HEK293T (cell line): ENCODE measurements around the gene COMP.

Source experiments
- CTCF ChIA-PET: fragments of 350-600 bp; formaldehyde crosslinking; extraction: SDS; loops from one replicate; lab custom pipeline; 2021; ENCODE audit warnings: antibody characterized with exemption, inconsistent platforms; lab: Yijun Ruan, JAX
- POLR2A ChIA-PET: fragments of 350-600 bp; formaldehyde crosslinking; extraction: SDS; loops from one replicate; lab custom pipeline; 2020; ENCODE audit warnings: antibody characterized with exemption, inconsistent platforms; lab: Yijun Ruan, JAX
- DNase-seq: peaks from one replicate; pipeline ENCODE4 v3.0.0; 2012; ENCODE audit warnings: mixed read lengths; ENCODE audit errors: extremely low spot score
- ARNT ChIP-seq: fragments of 450-650 bp; IDR thresholded peaks from 2 replicates; pipeline ENCODE4 v1.6.1; 2017; ENCODE audit warnings: mild to moderate bottlenecking
- BHLHE40 ChIP-seq: fragments of 450-650 bp; IDR thresholded peaks from 2 replicates; pipeline ENCODE4 v1.6.1; 2016; ENCODE audit warnings: mild to moderate bottlenecking, moderate library complexity, borderline replicate concordance
- CTBP1 ChIP-seq: fragments of 450-650 bp; IDR thresholded peaks from 2 replicates; pipeline ENCODE4 v1.6.1; 2016; ENCODE audit warnings: borderline replicate concordance
- ELF4 ChIP-seq: fragments of 450-650 bp; IDR thresholded peaks from 2 replicates; pipeline ENCODE4 v1.6.1; 2017; ENCODE audit warnings: antibody characterized with exemption
- FOXA1 ChIP-seq: fragments of 450-650 bp; IDR thresholded peaks from 2 replicates; pipeline ENCODE4 v1.6.1; 2016; ENCODE audit warnings: mild to moderate bottlenecking
- FOXK2 ChIP-seq: fragments of 450-650 bp; IDR thresholded peaks from 2 replicates; pipeline ENCODE4 v1.6.1; 2016; ENCODE audit warnings: mild to moderate bottlenecking
- FOXM1 ChIP-seq: fragments of 450-650 bp; IDR thresholded peaks from 2 replicates; pipeline ENCODE4 v1.6.1; 2017; ENCODE audit warnings: mild to moderate bottlenecking, borderline replicate concordance
- HDGF ChIP-seq: fragments of 450-650 bp; IDR thresholded peaks from 2 replicates; pipeline ENCODE4 v1.6.1; 2017; ENCODE audit warnings: antibody characterized with exemption, borderline replicate concordance
- L3MBTL2 ChIP-seq: fragments of 450-650 bp; conservative IDR thresholded peaks from 2 replicates; pipeline ENCODE4 v1.6.1; 2016; ENCODE audit warnings: mild to moderate bottlenecking
- LEF1 ChIP-seq: fragments of 450-650 bp; IDR thresholded peaks from 2 replicates; pipeline ENCODE4 v1.6.1; 2017; ENCODE audit warnings: mild to moderate bottlenecking, borderline replicate concordance
- NFRKB ChIP-seq: fragments of 450-650 bp; IDR thresholded peaks from 2 replicates; pipeline ENCODE4 v1.6.1; 2016; ENCODE audit warnings: mild to moderate bottlenecking, moderate library complexity
- SP1 ChIP-seq: fragments of 450-650 bp; IDR thresholded peaks from 2 replicates; pipeline ENCODE4 v1.6.1; 2017
- SUZ12 ChIP-seq: fragments of 450-650 bp; IDR thresholded peaks from 2 replicates; pipeline ENCODE4 v1.6.1; 2016; ENCODE audit warnings: mild to moderate bottlenecking
- TARDBP ChIP-seq: fragments of 450-650 bp; IDR thresholded peaks from 2 replicates; pipeline ENCODE4 v1.6.1; 2016
- ZNF384 ChIP-seq: fragments of 450-650 bp; IDR thresholded peaks from 2 replicates; pipeline ENCODE4 v1.6.1; 2016
- TF ChIP-seq, protein P1 (sequence below): fragments of 450-650 bp; IDR thresholded peaks from 2 replicates; pipeline ENCODE4 v1.6.1; 2016

The COMP gene

DNA sequence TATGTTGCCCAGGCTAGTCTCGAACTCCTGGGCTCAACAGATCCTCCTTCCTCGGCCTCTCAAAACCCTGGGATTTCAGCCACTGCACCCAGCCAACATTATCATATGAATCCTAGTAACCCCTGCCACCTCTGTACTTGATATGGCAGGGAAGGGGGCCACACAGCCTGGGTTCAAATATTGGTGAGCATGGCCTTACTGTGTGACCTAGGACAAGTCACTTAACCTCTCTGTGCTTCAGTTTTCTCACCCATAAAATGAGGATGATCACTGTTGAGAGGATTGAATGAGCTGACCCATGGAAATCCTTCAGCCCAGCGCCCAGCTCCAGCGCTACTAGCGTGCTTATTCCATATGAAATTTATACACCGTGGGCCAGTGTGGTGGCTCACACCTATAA lies 3.6 kb upstream of the COMP start:
- ChIA-PET POLR2A (no interaction called here), CTCF (no interaction called here)
- TF ChIP-seq SP1 (no peak), FOXK2 (no peak), FOXA1 (no peak)
- DNase-seq: no peak

DNA sequence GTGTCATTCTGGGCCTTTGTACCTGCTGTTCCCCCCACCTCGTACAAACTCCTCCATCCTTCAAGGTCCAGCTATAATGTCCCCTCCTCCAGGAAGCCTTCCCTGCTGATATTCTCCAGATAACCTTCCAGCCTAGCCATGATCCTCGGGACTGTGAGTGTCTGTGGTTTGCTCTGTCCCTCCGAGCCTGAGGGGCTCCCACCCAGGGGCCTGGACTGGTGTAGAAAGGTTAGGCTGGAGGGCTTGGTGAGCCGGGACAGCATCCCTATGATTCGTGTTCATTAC lies 2.9 kb upstream of the COMP start:
- TF ChIP-seq FOXK2 (no peak), HDGF (no peak), BHLHE40 (no peak), NFRKB (no peak), ARNT (no peak)
- TF ChIP-seq, protein P1, sequence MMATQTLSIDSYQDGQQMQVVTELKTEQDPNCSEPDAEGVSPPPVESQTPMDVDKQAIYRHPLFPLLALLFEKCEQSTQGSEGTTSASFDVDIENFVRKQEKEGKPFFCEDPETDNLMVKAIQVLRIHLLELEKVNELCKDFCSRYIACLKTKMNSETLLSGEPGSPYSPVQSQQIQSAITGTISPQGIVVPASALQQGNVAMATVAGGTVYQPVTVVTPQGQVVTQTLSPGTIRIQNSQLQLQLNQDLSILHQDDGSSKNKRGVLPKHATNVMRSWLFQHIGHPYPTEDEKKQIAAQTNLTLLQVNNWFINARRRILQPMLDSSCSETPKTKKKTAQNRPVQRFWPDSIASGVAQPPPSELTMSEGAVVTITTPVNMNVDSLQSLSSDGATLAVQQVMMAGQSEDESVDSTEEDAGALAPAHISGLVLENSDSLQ: no peak
- no peak for DNase-seq
- ChIA-PET POLR2A (no interaction called here), CTCF (no interaction called here)

- ChIA-PET POLR2A (no interaction called here), CTCF (no interaction called here)
- TF ChIP-seq TARDBP: no peak
- DNase-seq: no peak
Observed at GRCh38 chr19:18793144-18794028, 2.3 kb upstream of the COMP start.

GRCh38 chr19:18792661-18793060 lies 1.6 kb upstream of the COMP start:
- CTCF ChIA-PET: no interaction called here
- no peak for DNase-seq
- no peak for TF ChIP-seq ARNT
- no peak for TF ChIP-seq BHLHE40
- no peak for TF ChIP-seq ELF4
- TF ChIP-seq LEF1: no peak
- TF ChIP-seq FOXM1: no peak
- TF ChIP-seq FOXA1: no peak
- TF ChIP-seq TARDBP: no peak
- TF ChIP-seq SP1: no peak
- no peak for TF ChIP-seq NFRKB
- no peak for TF ChIP-seq CTBP1
- no peak for TF ChIP-seq ZNF384
- no peak for TF ChIP-seq HDGF
- TF ChIP-seq, protein P1: no peak
- TF ChIP-seq FOXK2: no peak
- no peak for TF ChIP-seq L3MBTL2
- POLR2A ChIA-PET: no interaction called here

- CTCF ChIA-PET: no interaction called here
- TF ChIP-seq FOXK2 (no peak), SUZ12 (no peak), BHLHE40 (no peak)
- DNase-seq: no peak
- POLR2A ChIA-PET: interaction anchor here (1.2 kb wide), 1 partner anchor 41 kb away, joined by 3 read pairs; the partner anchor contains the start of gene UPF1
Observed at GRCh38 chr19:18791315-18791678, 192 bp upstream of the COMP start.

- no peak for TF ChIP-seq FOXA1
- TF ChIP-seq ELF4: no peak
- no peak for TF ChIP-seq FOXK2
- TF ChIP-seq FOXM1: no peak
- TF ChIP-seq CTBP1: no peak
- no peak; the same call in 1 of the 2 replicates for TF ChIP-seq L3MBTL2
- TF ChIP-seq, protein P1: no peak
- TF ChIP-seq BHLHE40: no peak
- no peak for TF ChIP-seq ARNT
- no peak for TF ChIP-seq SP1
- no peak for TF ChIP-seq SUZ12
- POLR2A ChIA-PET: no interaction called here
- DNase-seq: peak; percentile 72
- CTCF ChIA-PET: interaction anchor here (0.8 to 1.0 kb wide), 2 partner anchors 10 to 169 kb away, joined by 3 read pairs; no protein-coding TSS in a partner anchor
Observed at GRCh38 chr19:18789883-18790565, 1.1 kb downstream of the COMP start.

DNA sequence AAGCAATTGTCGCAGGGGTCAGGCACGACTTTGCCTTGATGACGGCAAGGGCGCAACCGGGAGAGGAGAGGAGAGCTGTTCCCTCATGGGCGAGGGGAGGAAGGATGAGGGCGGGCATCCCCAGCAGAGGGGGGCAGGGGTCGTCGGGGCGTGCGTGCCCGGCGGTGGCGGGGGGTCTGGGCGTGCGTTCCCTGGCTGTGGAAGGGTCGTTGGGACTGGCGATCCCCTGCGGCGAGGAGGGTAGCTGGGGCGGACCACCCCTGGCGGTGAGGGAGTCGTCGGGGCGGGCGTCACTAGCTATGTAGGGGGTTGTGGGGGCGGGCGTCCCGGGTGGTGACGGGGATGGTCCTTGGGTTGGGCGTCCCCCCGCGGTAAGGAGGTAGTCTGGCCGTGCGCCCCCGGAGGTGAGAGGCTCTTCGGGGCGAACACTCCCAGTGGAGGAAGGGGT lies 1.7 kb downstream of the COMP start:
- DNase-seq: no peak
- CTCF ChIA-PET: interaction anchor here (0.6 to 1.0 kb wide), 3 partner anchors 10 to 198 kb away, joined by 3 read pairs; no protein-coding TSS in a partner anchor
- POLR2A ChIA-PET: no interaction called here

More for the DNA sequence above, 1.7 kb downstream of the COMP start:
- TF ChIP-seq BHLHE40 (no peak), TARDBP (no peak), ARNT (no peak), L3MBTL2 (no peak), LEF1 (no peak), SP1 (no peak), NFRKB (no peak), HDGF (no peak), CTBP1 (no peak), ELF4 (no peak), SUZ12 (no peak), FOXA1 (no peak), FOXK2 (no peak), ZNF384 (no peak), FOXM1 (no peak)
- TF ChIP-seq, protein P1: no peak
